AG20443 (cell line): ENCODE results near the gene NCDN.

Experiments used
- DNase-seq: peaks from one replicate; pipeline ENCODE4 v3.0.0; 2012; ENCODE audit warnings: low spot score, mixed read lengths

Gene NCDN

GRCh38 chr1:35557611-35558373 is at the start of gene NCDN:
TSS of gene NCDN (plus strand) at chr1:35557799. CDS start at chr1:35558191, 392 bp downstream.
- peak; percentile 97 for DNase-seq

GRCh38 chr1:35507947-35508346 is 49.7 kb upstream of the NCDN start:
- DNase-seq: no peak

GRCh38 chr1:35509558-35509957 is 48.0 kb upstream of the NCDN start:
- DNase-seq: no peak

GRCh38 chr1:35511305-35511704 is 46.3 kb upstream of the NCDN start:
- no peak for DNase-seq

GRCh38 chr1:35518183-35518582 is 39.4 kb upstream of the NCDN start:
- no peak for DNase-seq

- no peak for DNase-seq
Observed at GRCh38 chr1:35519432-35519831, 38.2 kb upstream of the NCDN start.

GRCh38 chr1:35524106-35524505 is 33.5 kb upstream of the NCDN start:
- DNase-seq: no peak

- no peak for DNase-seq
Observed at GRCh38 chr1:35530168-35530567, 27.4 kb upstream of the NCDN start.

GRCh38 chr1:35530946-35531345 is 26.7 kb upstream of the NCDN start:
- no peak for DNase-seq

GRCh38 chr1:35531368-35531767 is 26.2 kb upstream of the NCDN start:
- DNase-seq: no peak

- DNase-seq: peak; percentile 17
Observed at GRCh38 chr1:35532497-35533223, 24.9 kb upstream of the NCDN start.

GRCh38 chr1:35533586-35533985 is 24.0 kb upstream of the NCDN start:
- DNase-seq: no peak

GRCh38 chr1:35535243-35535642 is 22.4 kb upstream of the NCDN start:
- DNase-seq: no peak

- no peak for DNase-seq
Observed at GRCh38 chr1:35536556-35537162, 20.9 kb upstream of the NCDN start.

- no peak for DNase-seq
Observed at GRCh38 chr1:35537806-35538205, 19.8 kb upstream of the NCDN start.

GRCh38 chr1:35539073-35539823 is 18.4 kb upstream of the NCDN start:
- DNase-seq: peak; percentile 36

GRCh38 chr1:35539824-35540261 is 17.8 kb upstream of the NCDN start:
- peak; percentile 53 for DNase-seq

- DNase-seq: no peak
Observed at GRCh38 chr1:35544976-35545375, 12.6 kb upstream of the NCDN start.

GRCh38 chr1:35546614-35547013 is 11.0 kb upstream of the NCDN start:
- DNase-seq: no peak

- DNase-seq: no peak
Observed at GRCh38 chr1:35553851-35554250, 3.7 kb upstream of the NCDN start.

- no peak for DNase-seq
Observed at GRCh38 chr1:35554266-35555211, 3.1 kb upstream of the NCDN start.
